Thyroid gland (tissue), 4 donors: ENCODE results near the gene CCDC157. TPM values are rescaled to one million over a fixed set of nuclear protein-coding genes. Genes with fewer than 3 reads are reported as not detected.
A peak's percentile ranks its signal among the peaks of the same experiment; 100 is the strongest.

Experiments
- DNase-seq, 2 donors: peaks; one replicate each; pipeline ENCODE4 v3.0.0-alpha.2; 2019
- H3K27ac ChIP-seq, 3 donors: fragments of 200-600 bp; sonication (generic); 1 replicate in 2 of 3; 2 replicates in 1 of 3; pipeline ENCODE4 v1.5.1; 2016 to 2019; ENCODE audit warnings: mild to moderate bottlenecking in 1 of 3, moderate library complexity in 1 of 3
- H3K27me3 ChIP-seq: fragments of 200-600 bp; sonication (generic); one replicate; pipeline ENCODE4 v1.5.1; 2019
- H3K36me3 ChIP-seq, 2 donors: fragments of 200-600 bp; sonication (generic); one replicate each; pipeline ENCODE4 v1.5.1; 2016 to 2019
- H3K4me1 ChIP-seq, 2 donors: fragments of 200-600 bp; sonication (generic); one replicate each; pipeline ENCODE4 v1.5.1; 2017 to 2019
- H3K4me3 ChIP-seq, 3 donors: fragments of 200-600 bp; sonication (generic); replicated peaks in 1 of 3; 1 replicate in 2 of 3; 2 replicates in 1 of 3; pipeline ENCODE4 v1.5.1; 2016; ENCODE audit warnings: mild to moderate bottlenecking in 1 of 3
- H3K9me3 ChIP-seq: fragments of 200-600 bp; sonication (generic); one replicate; pipeline ENCODE4 v1.5.1; 2017
- POLR2A ChIP-seq, 2 donors: fragments of 450-650 bp; IDR thresholded peaks; one replicate each; pipeline ENCODE4 v1.6.1; 2017; ENCODE audit warnings: antibody characterized with exemption in 2 of 2, mild to moderate bottlenecking in 2 of 2, moderate library complexity in 1 of 2
- WGBS, 2 donors: methylation state at CpG; one replicate each; pipeline ENCODE4 v1.1.5; 2017; 5-methylcytosine and 5-hydroxymethylcytosine counted together
- intact Hi-C: fragments of 100-400 bp; cut with DNase I; formaldehyde crosslinking; loops from one replicate; pipeline ENCODE4 v1.15.1; 2023
- total RNA-seq, 4 donors: library from RNA; depleted of rRNA; stranded (reverse); fragments of >200 nt; gene quantifications; one replicate each; pipeline ENCODE4 v1.2.3, GENCODE V29; 2016
- TF ChIP-seq, protein P1 (sequence below), 6 experiments: fragments of 200-600 bp in 3 of 6; fragments of 450-650 bp in 3 of 6; sonication (generic) in 3 of 6; IDR thresholded peaks; one replicate each; pipeline ENCODE4 v1.5.1; 2016 to 2019; ENCODE audit warnings: antibody characterized with exemption in 6 of 6, mild to moderate bottlenecking in 2 of 6, inconsistent platforms in 1 of 6, moderate library complexity in 1 of 6

CCDC157 gene
- total RNA-seq, 4 donors from 2014 or later, result 8.1 to 18.3 (median 15.6) TPM

DNA sequence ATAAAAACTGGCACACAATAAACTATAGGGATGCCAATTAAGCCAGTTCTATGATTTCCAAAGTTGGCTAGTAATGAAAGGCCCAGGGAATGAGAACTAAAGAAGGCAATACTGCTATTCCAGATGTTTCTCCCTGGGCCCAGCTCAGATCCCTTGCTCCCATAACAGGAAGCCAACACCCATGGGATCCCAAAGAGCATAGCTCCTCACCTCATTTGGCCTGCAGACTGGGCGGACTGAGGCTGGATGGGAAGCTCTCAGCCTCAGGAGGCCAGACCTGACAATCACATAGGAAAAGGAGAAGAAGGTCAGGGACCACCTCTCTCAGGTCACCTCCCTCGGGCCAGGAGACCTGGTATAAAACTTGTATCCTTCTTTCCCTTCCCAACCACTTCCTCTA is 35.3 kb upstream of the CCDC157 start:
- Histone ChIP-seq H3K36me3 (no peaks in the 10 kb centered on the region), H3K27ac (peak overlapping the region in 2 of 3 donors; percentile 12 to 13), H3K4me1 (peaks cover 34 to 87% of the 10 kb centered on the region in 2 donors), H3K9me3 (no peaks in the 10 kb centered on the region), H3K4me3 (no peak overlapping the region), H3K27me3 (no peaks in the 10 kb centered on the region)
- 81 to 90% methylated on average over 2 of the region's 2 CpGs for WGBS, 2 donors
- TF ChIP-seq, protein P1, sequence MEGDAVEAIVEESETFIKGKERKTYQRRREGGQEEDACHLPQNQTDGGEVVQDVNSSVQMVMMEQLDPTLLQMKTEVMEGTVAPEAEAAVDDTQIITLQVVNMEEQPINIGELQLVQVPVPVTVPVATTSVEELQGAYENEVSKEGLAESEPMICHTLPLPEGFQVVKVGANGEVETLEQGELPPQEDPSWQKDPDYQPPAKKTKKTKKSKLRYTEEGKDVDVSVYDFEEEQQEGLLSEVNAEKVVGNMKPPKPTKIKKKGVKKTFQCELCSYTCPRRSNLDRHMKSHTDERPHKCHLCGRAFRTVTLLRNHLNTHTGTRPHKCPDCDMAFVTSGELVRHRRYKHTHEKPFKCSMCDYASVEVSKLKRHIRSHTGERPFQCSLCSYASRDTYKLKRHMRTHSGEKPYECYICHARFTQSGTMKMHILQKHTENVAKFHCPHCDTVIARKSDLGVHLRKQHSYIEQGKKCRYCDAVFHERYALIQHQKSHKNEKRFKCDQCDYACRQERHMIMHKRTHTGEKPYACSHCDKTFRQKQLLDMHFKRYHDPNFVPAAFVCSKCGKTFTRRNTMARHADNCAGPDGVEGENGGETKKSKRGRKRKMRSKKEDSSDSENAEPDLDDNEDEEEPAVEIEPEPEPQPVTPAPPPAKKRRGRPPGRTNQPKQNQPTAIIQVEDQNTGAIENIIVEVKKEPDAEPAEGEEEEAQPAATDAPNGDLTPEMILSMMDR (IDR thresholded peaks at IDR 0.05), result no peak
- no peak for TF ChIP-seq POLR2A (IDR thresholded peaks at IDR 0.05)
- DNase-seq, result no peak
- intact Hi-C loops, result no loop called here

DNA sequence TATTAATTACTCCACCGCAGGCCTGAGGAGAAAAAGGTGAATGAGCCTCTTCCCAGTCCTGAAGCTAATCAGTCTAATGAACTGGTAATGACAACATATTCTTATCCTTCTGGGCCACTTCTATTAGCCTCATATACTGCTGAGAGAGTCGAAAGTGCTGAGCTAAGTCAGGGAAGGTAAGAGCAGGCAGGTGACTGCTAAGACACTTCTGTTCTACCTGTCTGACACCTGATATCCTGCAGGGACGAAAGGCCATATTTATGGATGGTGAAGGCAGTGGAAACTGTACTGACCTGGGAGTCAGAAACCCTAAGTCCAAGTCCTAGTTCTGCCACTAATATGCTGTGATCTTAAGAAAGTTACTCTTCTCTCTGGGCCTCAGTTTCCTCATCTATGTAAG is 33.6 kb upstream of the CCDC157 start:
- TF ChIP-seq POLR2A (IDR thresholded peaks at IDR 0.05), result no peak
- TF ChIP-seq, protein P1 (IDR thresholded peaks at IDR 0.05), result no peak
- WGBS, 2 donors, result 85 to 95% methylated on average over 3 of the region's 3 CpGs
- Histone ChIP-seq H3K27ac (no peak overlapping the region), H3K27me3 (no peaks in the 10 kb centered on the region), H3K4me1 (peaks cover 28 to 76% of the 10 kb centered on the region in 2 donors), H3K9me3 (no peaks in the 10 kb centered on the region), H3K36me3 (no peaks in the 10 kb centered on the region), H3K4me3 (no peak overlapping the region)
- DNase-seq, result no peak
- intact Hi-C loops, result no loop called here

DNA sequence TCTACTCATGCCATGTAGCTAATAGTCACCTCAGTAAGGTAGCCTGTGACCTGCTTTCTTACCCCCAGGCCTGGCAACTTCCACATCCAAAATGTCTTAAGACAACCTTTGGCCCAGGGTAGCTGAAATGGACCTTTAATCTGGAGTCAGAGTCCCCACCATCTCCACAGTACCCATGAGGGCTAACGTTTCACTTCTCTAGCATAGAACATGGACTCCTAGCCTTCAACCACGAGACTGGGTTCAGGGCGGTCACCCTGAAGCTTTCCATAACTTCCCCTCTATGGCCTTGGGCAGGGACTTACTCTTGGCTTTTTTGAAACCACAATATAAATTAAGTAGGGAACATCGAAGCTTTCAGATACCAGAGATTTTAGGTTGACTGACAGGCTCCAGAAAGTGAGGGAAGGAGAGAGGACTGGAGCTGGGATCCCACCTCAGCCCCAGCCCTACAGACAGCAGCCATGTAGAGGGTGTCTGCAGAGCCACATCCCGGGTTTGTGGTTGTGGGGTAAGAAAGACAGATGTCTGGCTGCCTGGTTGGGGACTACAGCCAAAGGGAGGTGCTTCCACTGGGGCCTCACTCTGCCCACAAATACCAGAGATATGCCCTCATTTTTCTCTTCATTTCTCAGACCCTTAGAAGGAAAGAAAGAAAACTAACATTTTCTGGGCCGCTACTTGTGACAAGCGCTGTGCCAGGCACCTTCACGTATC is 32.6 kb upstream of the CCDC157 start:
- Histone ChIP-seq H3K27ac (peak overlapping the region in 2 of 3 donors; percentile 20 to 84), H3K27me3 (no peaks in the 10 kb centered on the region), H3K9me3 (no peaks in the 10 kb centered on the region), H3K4me1 (peaks cover 28 to 68% of the 10 kb centered on the region in 2 donors), H3K4me3 (no peak overlapping the region), H3K36me3 (no peaks in the 10 kb centered on the region)
- TF ChIP-seq, protein P1 (IDR thresholded peaks at IDR 0.05), result no peak
- TF ChIP-seq POLR2A (IDR thresholded peaks at IDR 0.05), result no peak
- 73 to 84% methylated on average over 8 of the region's 8 CpGs for WGBS, 2 donors
- intact Hi-C loops, result no loop called here
- no peak for DNase-seq

DNA sequence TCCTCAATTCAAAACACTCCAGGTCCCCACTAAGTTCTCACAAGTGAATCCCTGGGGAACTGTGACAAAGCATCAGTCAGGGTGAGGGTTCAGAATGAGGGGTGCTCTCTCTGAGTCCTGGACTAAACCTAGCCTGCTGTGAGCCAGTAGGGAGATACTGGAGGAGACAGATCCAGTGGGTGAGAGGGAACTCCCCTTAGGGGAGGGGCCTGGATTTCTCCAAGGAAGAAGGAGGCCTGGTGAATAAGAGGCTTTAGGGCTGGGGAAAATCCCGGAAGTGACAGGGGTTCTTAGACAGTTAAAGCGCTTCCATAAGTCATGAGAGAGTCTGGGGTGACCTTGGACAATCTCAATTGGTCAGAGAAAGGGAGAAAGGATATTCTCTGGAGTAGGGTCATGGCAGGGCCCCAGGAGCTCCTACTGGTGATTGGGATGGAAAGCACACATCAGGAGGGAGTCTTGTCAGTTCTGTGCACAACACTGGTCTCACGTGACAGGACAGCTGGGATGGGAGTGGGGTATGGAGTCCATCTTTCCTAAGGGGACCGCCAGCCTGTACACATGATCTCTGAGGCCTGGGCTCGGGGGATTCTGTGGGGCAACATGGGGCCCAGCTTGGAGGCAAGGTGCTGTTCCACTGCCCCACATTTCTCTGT is 31.6 kb upstream of the CCDC157 start:
- 22 to 40% methylated on average over 3 to 5 of the region's 5 CpGs for WGBS, 2 donors
- Histone ChIP-seq H3K4me1 (peaks cover 28 to 58% of the 10 kb centered on the region in 2 donors), H3K9me3 (no peaks in the 10 kb centered on the region), H3K27me3 (no peaks in the 10 kb centered on the region), H3K4me3 (peak overlapping the region in 2 of 3 donors; percentile 44 to 99), H3K27ac (peak overlapping the region; percentile 20 to 84 (median 44)), H3K36me3 (no peaks in the 10 kb centered on the region)
- TF ChIP-seq, protein P1 (IDR thresholded peaks at IDR 0.05), result no peak
- intact Hi-C loops, result loop anchor here (5.0 kb wide), 2 partner anchors 38 to 62 kb away; partner anchors contain the start of genes CASTOR1 and RNF215
- DNase-seq, result peak; percentile 59 to 64
